ENCODE measurements around the gene CT45A9.
"Not testable (repeated sequence)": the region's sequence is repeated elsewhere in the genome, so short reads cannot be mapped to it uniquely, and the experiment has no call there.

The CT45A9 gene

DNA sequence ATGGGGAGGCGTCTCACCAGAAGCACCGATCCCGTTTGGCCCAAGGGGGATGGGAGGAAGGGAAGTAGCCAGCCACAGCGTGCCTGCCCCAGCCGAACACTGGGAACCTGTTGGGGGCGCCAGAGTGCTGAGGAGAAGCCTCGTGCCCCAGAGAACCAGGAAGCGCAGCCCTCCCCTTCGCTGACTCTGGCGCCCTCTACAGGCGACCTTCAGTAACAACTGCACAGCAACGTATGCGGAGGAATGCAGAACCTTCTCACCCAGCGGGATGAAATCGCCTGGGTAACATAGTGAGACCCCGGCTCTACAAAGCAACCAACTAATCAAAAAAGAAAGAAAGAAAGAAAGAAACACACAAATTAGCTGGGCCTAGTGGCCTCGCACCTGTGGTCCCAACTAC, 34.4 kb downstream of the CT45A9 start, which contains the start of gene CT45A7:
CT45A7 (minus strand) TSS at position 101 of the 400 bp plus-strand sequence. CDS start 3,747 bp downstream, outside the sequence.
- not testable (repeated sequence) for H3K27me3 ChIP-seq (ENCODE audit: control insufficient read depth in 1 of 2, insufficient read depth in 2 of 2, low read length in 2 of 2); H3K36me3 ChIP-seq (ENCODE audit: control insufficient read depth in 1 of 2, insufficient read depth in 2 of 2, low read length in 2 of 2); H3K9me3 ChIP-seq (ENCODE audit: control insufficient read depth in 1 of 2, low read length in 2 of 2); H3K27ac ChIP-seq (ENCODE audit: low read depth, low read length); H3K4me1 ChIP-seq (ENCODE audit: control insufficient read depth in 1 of 2, insufficient read depth in 2 of 2, low read length in 2 of 2); H3K9ac ChIP-seq (ENCODE audit: low read depth in 1 of 2, low read length in 2 of 2); H3K4me3 ChIP-seq (ENCODE audit: low read depth in 1 of 2, low read length in 2 of 2)

GRCh38 chrX:135819912-135820311, 51.7 kb downstream of the CT45A9 start, which contains the start of gene CT45A2:
TSS of gene CT45A2 (minus strand) at chrX:135820012. CDS start at chrX:135816265, 3,747 bp downstream.
- not testable (repeated sequence) for H3K9ac ChIP-seq (ENCODE audit: low read depth in 1 of 2, low read length in 2 of 2)

More at GRCh38 chrX:135819912-135820311, 51.7 kb downstream of the CT45A9 start, which contains the start of gene CT45A2:
- H3K4me3 ChIP-seq (ENCODE audit: low read depth in 1 of 2, low read length in 2 of 2); H3K36me3 ChIP-seq (ENCODE audit: control insufficient read depth in 1 of 2, insufficient read depth in 2 of 2, low read length in 2 of 2); H3K27me3 ChIP-seq (ENCODE audit: control insufficient read depth in 1 of 2, insufficient read depth in 2 of 2, low read length in 2 of 2); H3K4me1 ChIP-seq (ENCODE audit: control insufficient read depth in 1 of 2, insufficient read depth in 2 of 2, low read length in 2 of 2); H3K27ac ChIP-seq (ENCODE audit: low read depth, low read length); H3K9me3 ChIP-seq (ENCODE audit: control insufficient read depth in 1 of 2, low read length in 2 of 2): not testable (repeated sequence)
